GM12874 (cell line): ENCODE data around the gene EPS8L3.

Experiments
- CTCF ChIP-seq: IDR thresholded peaks from 2 replicates; pipeline ENCODE4 v1.5.1; 2011; ENCODE audit warnings: low read depth, mild to moderate bottlenecking, control low read depth, low read length, moderate library complexity; ENCODE audit not compliant: insufficient read depth

The EPS8L3 gene

GRCh38 chr1:109799445-109799844 lies 35.7 kb upstream of the EPS8L3 start:
- no peak for TF ChIP-seq CTCF

- TF ChIP-seq CTCF = no peak
These were observed 33.0 kb upstream of the EPS8L3 start for GRCh38 chr1:109796484-109797302.

GRCh38 chr1:109794319-109795132 lies 30.8 kb upstream of the EPS8L3 start:
- no peak for TF ChIP-seq CTCF

- no peak for TF ChIP-seq CTCF
These were observed 30.0 kb upstream of the EPS8L3 start for GRCh38 chr1:109793486-109794318.

- no peak for TF ChIP-seq CTCF
These were observed 29.4 kb upstream of the EPS8L3 start for GRCh38 chr1:109793089-109793485.

- TF ChIP-seq CTCF = no peak
These were observed 28.5 kb upstream of the EPS8L3 start for GRCh38 chr1:109792056-109792831.
